ENCODE measurements around the gene IQSEC1.

DNA sequence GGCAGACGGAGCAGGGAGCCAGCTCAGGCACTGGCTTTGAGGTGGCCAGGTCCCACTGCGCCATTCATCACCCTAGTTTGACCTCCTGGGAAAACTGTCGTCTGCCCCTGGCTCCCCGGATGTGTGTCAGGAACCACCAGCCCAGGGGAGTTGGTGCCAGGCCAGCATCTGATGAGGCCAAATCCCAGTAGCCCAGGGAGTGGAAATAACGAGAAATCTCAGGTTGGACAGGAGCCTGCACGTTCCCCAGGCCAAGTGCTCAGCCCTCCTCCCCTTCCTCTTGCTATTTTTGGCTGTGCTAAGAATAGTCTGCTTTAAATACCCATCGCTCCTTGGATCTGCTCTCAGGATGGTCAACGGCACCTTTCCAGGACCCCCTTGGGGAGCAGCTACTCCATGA, 138.8 kb downstream of the IQSEC1 start:
- TF ChIP-seq, protein P1, sequence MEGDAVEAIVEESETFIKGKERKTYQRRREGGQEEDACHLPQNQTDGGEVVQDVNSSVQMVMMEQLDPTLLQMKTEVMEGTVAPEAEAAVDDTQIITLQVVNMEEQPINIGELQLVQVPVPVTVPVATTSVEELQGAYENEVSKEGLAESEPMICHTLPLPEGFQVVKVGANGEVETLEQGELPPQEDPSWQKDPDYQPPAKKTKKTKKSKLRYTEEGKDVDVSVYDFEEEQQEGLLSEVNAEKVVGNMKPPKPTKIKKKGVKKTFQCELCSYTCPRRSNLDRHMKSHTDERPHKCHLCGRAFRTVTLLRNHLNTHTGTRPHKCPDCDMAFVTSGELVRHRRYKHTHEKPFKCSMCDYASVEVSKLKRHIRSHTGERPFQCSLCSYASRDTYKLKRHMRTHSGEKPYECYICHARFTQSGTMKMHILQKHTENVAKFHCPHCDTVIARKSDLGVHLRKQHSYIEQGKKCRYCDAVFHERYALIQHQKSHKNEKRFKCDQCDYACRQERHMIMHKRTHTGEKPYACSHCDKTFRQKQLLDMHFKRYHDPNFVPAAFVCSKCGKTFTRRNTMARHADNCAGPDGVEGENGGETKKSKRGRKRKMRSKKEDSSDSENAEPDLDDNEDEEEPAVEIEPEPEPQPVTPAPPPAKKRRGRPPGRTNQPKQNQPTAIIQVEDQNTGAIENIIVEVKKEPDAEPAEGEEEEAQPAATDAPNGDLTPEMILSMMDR (IDR thresholded peaks at IDR 0.05), result no peak
- TF ChIP-seq POLR2A (IDR thresholded peaks at IDR 0.05), result no peak

Data from Peyer's patch (tissue), 4 donors.